Memory B cell (primary cell): Measurements from ENCODE around the gene MS4A7.
A peak's percentile ranks its signal among the peaks of the same experiment; 100 is the strongest.
"Not testable (repeated sequence)": the region's sequence is repeated elsewhere in the genome, so short reads cannot be mapped to it uniquely, and the experiment has no call there.

Source experiments
- ATAC-seq: fragments of 150-1000 bp; cut with Tn5 transposase; 2 replicates; pipeline ENCODE4 v1.10.0; 2021; ENCODE audit warnings: low read depth, mild to moderate bottlenecking, moderate library complexity
- DNase-seq, 2 donors: peaks; one replicate each; pipeline ENCODE4 v3.0.0; 2022; ENCODE audit warnings: low spot score in 2 of 2
- H3K27ac Mint-ChIP-seq: one replicate; pipeline ENCODE4 v1.8.0; 2022; ENCODE audit warnings: mild to moderate bottlenecking, moderate library complexity, mixed read lengths
- H3K27me3 Mint-ChIP-seq: one replicate; pipeline ENCODE4 v1.8.0; 2022; ENCODE audit warnings: mixed read lengths
- H3K36me3 Mint-ChIP-seq: one replicate; pipeline ENCODE4 v1.8.0; 2022; ENCODE audit warnings: mild to moderate bottlenecking, mixed read lengths
- H3K4me1 Mint-ChIP-seq: one replicate; pipeline ENCODE4 v1.8.0; 2022; ENCODE audit warnings: mixed read lengths
- H3K4me3 Mint-ChIP-seq: one replicate; pipeline ENCODE4 v1.8.0; 2022; ENCODE audit warnings: mild to moderate bottlenecking, moderate library complexity, mixed read lengths
- H3K9me3 Mint-ChIP-seq: one replicate; pipeline ENCODE4 v1.8.0; 2022; ENCODE audit warnings: mixed read lengths

MS4A7 gene

DNA sequence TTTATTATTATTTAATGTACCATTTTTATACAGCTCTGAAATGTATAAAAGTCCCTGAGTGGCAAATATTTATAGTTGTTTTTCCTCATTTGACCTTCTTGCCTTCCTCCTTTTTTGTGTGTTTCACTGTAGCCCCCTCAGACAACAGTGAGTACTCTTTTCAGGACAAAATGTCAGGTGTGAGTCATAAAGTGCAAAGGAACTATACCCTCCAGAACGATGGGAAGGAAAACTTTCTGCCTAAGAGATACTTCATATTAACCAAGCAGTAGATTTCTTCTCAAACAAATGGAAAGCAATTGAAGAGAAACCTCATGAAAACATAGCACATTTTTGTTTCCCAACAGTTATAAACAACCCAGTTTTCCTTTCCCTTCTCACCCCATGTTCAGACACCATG, 16.1 kb upstream of the MS4A7 start:
- Mint-ChIP-seq H3K4me3 (no peak overlapping the region), H3K36me3 (peaks cover 7% of the 10 kb centered on the region), H3K27me3 (no peaks in the 10 kb centered on the region), H3K9me3 (peaks cover 1% of the 10 kb centered on the region), H3K27ac (no peak overlapping the region), H3K4me1 (peaks cover 38% of the 10 kb centered on the region)
- ATAC-seq: no peak
- DNase-seq: no peak

DNA sequence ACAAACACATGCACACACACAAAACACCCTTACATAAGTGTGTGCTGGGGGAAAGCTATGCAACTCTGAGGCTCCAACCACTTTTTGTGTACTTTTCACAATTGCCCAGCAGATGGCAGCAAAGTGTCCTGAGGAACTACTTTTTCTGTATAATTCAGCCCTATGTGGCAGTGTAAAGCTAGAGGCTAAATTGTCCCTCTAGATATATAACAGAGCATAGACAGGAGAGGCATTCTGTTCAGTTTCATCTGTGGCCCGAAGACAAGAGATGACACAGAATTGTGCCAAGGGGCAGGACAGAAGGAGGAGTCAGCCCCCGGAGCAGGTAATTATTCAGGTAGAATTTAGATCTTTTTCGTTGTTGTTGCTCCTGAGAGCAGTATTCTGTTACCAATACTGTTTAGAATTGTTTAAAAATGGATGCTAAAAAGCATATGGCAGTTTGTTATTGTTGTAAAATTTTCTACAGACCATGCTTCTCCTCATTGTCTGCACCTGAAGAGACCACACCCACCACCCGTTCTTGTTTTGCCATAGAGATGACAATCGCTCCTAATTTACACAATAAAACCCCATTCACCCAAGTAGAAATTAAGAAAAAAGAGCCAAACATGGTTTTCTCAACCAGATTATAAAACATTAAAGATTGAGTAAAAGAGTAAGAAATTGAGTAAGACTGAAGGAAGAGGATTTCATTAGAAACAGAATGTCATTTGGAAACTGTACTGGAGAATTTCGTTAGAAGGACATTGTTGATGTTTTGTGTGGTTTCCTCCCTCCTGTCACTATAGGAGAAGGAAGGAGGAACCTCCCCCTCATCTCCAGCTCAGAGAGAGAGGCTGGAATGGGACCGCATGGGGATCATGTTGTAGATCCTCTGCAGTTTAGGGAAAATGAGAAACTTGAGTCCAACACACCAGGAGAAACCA, 14.5 kb upstream of the MS4A7 start:
- peak overlapping the region; percentile 87 for H3K4me3 Mint-ChIP-seq

DNA sequence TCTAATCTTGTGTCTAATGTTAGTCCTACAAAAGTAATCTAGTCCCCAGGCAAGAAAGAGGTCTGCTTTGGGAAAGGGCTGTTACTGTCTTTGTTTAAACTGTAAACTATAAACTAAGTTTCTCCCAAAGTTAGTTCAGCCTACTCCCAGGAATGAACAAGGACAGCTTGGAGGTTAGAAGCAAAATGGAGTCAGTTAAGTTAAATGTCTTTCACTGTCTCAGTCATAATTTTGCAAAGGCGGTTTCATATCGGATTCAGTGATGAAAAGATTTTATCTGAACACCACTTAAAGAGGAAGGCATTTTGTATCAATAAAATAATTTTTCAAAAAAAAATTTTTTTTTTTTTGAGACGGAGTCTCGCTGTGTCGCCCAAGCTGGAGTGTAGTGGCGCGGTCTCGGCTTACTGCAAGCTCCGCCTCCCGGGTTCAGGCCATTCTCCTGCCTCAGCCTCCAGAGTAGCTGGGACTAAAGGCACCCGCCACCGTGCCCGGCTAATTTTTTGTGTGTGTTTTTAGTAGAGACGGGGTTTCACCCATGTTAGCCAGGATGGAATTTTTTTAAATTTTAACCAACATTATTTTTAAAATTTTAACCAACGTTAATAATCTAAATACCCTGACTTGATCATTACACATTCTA, 11.9 kb upstream of the MS4A7 start:
- not testable (repeated sequence) for H3K27me3 Mint-ChIP-seq
- peak overlapping the region; percentile 98 for H3K27ac Mint-ChIP-seq

More for the DNA sequence above, 14.5 kb upstream of the MS4A7 start:
- ATAC-seq (peak; percentile 77), DNase-seq (peak; percentile 79 to 82)
- peaks cover 41% of the 10 kb centered on the region for H3K4me1 Mint-ChIP-seq
- H3K36me3 Mint-ChIP-seq: peaks cover 7% of the 10 kb centered on the region
- peaks cover 7% of the 10 kb centered on the region for H3K9me3 Mint-ChIP-seq
- no peaks in the 10 kb centered on the region for H3K27me3 Mint-ChIP-seq
- H3K27ac Mint-ChIP-seq: peak overlapping the region; percentile 98

DNA sequence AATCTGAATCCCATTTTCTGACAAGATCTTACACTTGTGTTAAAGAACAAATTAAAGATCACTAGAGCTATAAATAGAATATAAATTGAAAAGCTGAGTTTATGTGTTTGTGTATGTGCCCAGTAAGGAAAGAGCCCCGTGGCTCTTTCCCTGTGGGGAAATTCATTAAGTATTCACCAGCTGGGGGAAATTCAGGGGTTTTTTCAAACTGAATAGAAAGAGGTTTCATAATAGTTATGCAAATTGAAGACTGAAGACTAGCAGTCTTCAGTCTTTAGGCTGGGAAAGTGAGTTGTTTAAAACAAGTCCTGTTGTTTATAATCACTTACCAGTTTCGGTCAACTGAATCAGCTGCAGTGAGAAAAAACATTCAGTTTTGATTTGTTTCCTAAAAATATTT, 11.3 kb upstream of the MS4A7 start:
- H3K27me3 Mint-ChIP-seq: no peaks in the 10 kb centered on the region
- peak overlapping the region; percentile 57 for H3K4me3 Mint-ChIP-seq
- peaks cover 47% of the 10 kb centered on the region for H3K4me1 Mint-ChIP-seq
- peaks cover 6% of the 10 kb centered on the region for H3K9me3 Mint-ChIP-seq
- ATAC-seq: peak; percentile 77
- DNase-seq: peak in 1 of 2 donors; percentile 69
- H3K36me3 Mint-ChIP-seq: peaks cover 4% of the 10 kb centered on the region
- peak overlapping the region; percentile 96 for H3K27ac Mint-ChIP-seq

More for the DNA sequence above, 11.9 kb upstream of the MS4A7 start:
- DNase-seq, ATAC-seq, H3K36me3 Mint-ChIP-seq, H3K4me3 Mint-ChIP-seq, H3K9me3 Mint-ChIP-seq: not testable (repeated sequence)
- H3K4me1 Mint-ChIP-seq: peaks cover 45% of the 10 kb centered on the region

DNA sequence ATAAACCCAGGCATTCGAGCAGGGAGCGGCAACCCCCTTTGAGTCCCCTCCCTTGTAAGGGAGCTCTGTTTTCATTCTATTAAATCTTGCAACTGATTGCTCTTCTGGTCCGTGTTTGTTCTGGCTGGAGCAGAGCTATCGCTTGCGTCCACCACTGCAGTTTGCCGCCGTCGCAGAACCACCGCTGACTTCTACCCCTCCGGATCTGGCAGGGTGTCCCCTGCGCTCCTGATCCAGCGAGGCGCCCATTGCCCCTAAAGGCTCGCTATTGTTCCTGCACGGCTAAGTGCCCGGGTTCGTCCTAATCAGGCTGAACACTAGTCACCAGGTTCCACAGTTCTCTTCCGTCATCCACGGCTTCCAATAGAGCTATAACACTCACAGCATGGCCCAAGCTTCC, 10.4 kb upstream of the MS4A7 start:
- peak overlapping the region; percentile 57 for H3K4me3 Mint-ChIP-seq
- peaks cover 6% of the 10 kb centered on the region for H3K9me3 Mint-ChIP-seq
- DNase-seq (no peak), ATAC-seq (no peak)
- no peaks in the 10 kb centered on the region for H3K27me3 Mint-ChIP-seq
- peak overlapping the region; percentile 96 for H3K27ac Mint-ChIP-seq
- peaks cover 4% of the 10 kb centered on the region for H3K36me3 Mint-ChIP-seq
- peaks cover 51% of the 10 kb centered on the region for H3K4me1 Mint-ChIP-seq

DNA sequence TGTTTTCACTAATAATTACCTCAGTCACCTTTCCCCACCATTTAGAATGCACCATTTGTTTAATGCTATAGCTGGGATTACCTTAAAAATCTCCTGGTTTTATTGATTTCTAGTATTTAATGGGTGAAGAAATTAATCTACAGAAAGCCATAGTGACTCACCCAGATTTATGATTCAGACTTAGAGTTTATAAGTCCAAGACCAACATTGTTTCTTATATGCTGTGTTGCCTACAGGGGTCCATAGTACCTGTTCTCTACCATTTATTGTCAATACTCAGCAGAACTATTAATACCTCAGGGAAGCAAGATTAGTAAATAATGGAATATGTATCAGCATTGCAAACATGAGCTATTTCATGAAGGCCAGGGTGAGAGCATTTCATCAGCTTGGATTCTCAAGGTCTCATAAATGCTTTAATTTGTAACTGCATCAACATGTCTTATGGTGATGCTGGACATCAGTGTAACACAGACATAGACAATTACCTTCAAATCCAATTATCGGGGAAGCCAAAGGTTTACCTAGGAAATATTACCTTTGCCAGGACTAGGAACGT, 8.0 kb upstream of the MS4A7 start:
- Mint-ChIP-seq H3K36me3 (peaks cover 2% of the 10 kb centered on the region), H3K27me3 (no peaks in the 10 kb centered on the region), H3K4me3 (no peak overlapping the region), H3K9me3 (peaks cover 6% of the 10 kb centered on the region), H3K27ac (no peak overlapping the region), H3K4me1 (peaks cover 36% of the 10 kb centered on the region)
- no peak for DNase-seq
- ATAC-seq: no peak

DNA sequence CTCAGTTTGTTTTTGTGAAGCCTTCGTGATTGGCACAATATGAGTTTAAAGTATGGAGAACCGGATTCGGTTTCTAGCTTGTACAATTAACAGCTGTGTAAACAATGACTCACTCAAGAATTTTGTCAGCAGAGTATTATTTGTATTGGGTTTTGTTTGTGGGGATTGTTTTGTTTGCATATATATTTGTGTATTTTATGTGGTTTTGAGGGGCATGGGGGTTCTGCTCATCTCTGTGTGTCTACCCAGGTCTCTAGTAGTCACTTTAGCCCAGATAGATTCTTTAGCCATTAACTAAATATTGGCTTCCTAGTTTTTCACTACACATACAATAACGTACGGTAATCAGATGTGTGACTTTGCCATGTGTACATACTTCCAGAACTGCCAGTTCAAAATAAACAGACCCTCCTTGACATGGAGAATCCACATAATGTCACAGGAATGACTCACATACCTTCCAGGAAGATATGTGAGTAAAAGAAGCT, 7.5 kb upstream of the MS4A7 start:
- H3K9me3 Mint-ChIP-seq: peaks cover 6% of the 10 kb centered on the region
- no peak overlapping the region for H3K4me3 Mint-ChIP-seq
- no peak for DNase-seq
- peaks cover 38% of the 10 kb centered on the region for H3K4me1 Mint-ChIP-seq
- peaks cover 2% of the 10 kb centered on the region for H3K36me3 Mint-ChIP-seq
- no peak for ATAC-seq
- no peaks in the 10 kb centered on the region for H3K27me3 Mint-ChIP-seq
- H3K27ac Mint-ChIP-seq: no peak overlapping the region

DNA sequence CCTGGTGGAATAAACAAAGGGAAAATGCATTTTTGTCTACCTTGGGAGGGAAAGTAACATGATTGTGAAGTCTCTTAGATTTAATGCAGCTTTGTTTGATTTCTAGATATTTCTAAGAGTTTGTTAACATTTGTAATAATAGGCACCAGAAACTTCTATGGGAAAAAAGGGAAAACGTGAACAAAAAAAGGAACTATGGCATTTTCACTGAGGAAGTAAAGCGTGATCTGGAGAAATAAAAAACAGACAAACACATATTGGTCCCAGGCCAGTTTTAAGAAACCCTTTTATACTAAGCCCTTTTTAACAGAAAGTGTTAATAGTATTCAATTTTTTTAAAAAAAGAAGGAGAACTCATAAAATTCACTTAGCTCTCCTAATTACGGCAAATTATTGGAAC, 6.9 kb upstream of the MS4A7 start:
- Mint-ChIP-seq H3K27ac (no peak overlapping the region), H3K27me3 (no peaks in the 10 kb centered on the region)
- ATAC-seq: no peak

DNA sequence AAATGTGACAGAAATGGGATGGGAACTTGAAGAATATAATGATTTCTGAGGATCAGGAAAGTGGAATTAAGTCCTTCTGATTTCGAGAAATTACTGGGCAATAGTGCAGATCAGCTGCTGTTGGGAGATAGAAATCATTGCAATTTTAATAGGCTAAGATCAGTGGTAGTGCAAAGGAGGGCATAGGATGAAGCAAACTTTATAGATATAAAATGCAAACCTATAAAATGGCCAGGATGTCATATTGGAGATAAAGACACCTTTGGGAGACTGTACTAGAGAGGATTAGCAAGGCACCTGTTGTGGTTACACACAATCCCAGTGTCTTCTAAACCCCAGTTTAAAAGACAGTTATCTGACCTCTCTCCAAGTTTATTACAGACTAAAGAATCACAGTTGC, 6.5 kb upstream of the MS4A7 start:
- H3K4me1 Mint-ChIP-seq: peaks cover 41% of the 10 kb centered on the region
- no peak overlapping the region for H3K4me3 Mint-ChIP-seq
- peaks cover 3% of the 10 kb centered on the region for H3K36me3 Mint-ChIP-seq
- H3K27ac Mint-ChIP-seq: no peak overlapping the region
- ATAC-seq (no peak), DNase-seq (no peak)
- H3K9me3 Mint-ChIP-seq: peaks cover 7% of the 10 kb centered on the region
- no peaks in the 10 kb centered on the region for H3K27me3 Mint-ChIP-seq

More for the DNA sequence above, 6.9 kb upstream of the MS4A7 start:
- H3K9me3 Mint-ChIP-seq: peaks cover 7% of the 10 kb centered on the region
- peaks cover 37% of the 10 kb centered on the region for H3K4me1 Mint-ChIP-seq
- H3K4me3 Mint-ChIP-seq: no peak overlapping the region
- peaks cover 3% of the 10 kb centered on the region for H3K36me3 Mint-ChIP-seq
- DNase-seq: no peak

DNA sequence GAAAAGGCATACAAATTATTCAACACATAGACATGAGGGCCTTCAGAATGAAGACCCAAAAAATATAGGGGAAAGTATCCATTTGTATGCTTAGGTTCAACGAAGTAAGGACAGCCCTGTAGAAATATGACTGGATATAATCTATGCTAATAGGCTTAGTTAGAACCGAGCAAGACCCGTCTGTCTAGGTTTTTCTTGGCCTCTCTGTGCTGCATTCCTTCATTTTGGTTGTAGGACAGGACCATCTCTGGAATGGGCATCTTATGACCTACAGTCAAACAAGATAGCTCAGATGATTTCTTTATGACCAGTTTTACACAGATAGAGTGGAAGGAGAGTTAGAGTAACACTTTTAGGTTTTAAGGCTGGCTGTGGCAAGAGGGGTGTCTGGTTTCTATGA, 5.6 kb upstream of the MS4A7 start:
- Mint-ChIP-seq H3K27me3 (no peaks in the 10 kb centered on the region), H3K9me3 (peaks cover 5% of the 10 kb centered on the region), H3K4me1 (peaks cover 40% of the 10 kb centered on the region), H3K36me3 (peaks cover 3% of the 10 kb centered on the region), H3K27ac (no peak overlapping the region), H3K4me3 (no peak overlapping the region)
- ATAC-seq (no peak), DNase-seq (no peak)

DNA sequence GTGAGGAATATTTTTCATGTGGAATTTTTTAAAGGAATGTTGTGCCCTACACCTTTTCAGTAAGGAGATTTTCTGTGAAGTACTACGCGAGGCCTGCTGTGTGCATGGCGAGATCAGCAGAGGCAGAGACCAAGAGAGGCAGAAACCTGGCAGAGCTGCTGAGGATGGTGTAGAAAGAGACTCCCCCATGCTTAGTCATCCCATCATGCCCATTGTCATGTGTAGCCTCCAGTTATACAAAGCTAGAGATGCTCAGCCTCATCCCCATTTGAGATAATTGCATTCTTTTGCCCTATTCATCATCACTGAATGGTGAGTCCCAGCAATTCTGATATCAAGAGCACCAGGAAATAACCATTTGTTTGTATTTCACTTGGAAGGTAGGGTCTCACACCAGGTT, 3.0 kb upstream of the MS4A7 start:
- H3K27ac Mint-ChIP-seq: no peak overlapping the region
- H3K4me3 Mint-ChIP-seq: no peak overlapping the region
- ATAC-seq: no peak

DNA sequence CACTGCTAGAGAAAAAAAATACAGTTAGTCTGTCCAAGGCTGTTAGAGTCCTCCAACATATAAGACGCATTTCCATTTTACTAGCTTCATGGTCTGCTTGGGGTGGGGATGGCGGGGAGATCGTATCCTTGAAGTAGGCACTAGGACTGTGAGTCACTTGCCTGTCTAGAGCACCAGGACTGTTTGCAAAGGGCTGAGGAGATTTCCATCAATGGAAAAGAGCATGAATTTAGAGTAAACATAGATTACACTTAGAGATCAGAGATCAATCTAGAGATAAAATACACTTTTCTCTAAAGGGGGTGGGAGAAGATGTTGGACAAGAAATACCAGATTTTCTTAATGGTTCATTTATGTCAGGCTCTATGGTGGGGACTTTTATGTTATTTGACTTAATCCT, 1.7 kb upstream of the MS4A7 start:
- peaks cover 54% of the 10 kb centered on the region for H3K4me1 Mint-ChIP-seq
- H3K27me3 Mint-ChIP-seq: no peaks in the 10 kb centered on the region
- H3K9me3 Mint-ChIP-seq: peaks cover 1% of the 10 kb centered on the region
- peaks cover 7% of the 10 kb centered on the region for H3K36me3 Mint-ChIP-seq
- H3K4me3 Mint-ChIP-seq: peak overlapping the region; percentile 1
- no peak for DNase-seq
- ATAC-seq: no peak
- H3K27ac Mint-ChIP-seq: peak overlapping the region; percentile 98

More for the DNA sequence above, 3.0 kb upstream of the MS4A7 start:
- Mint-ChIP-seq H3K9me3 (peaks cover 1% of the 10 kb centered on the region), H3K4me1 (peaks cover 46% of the 10 kb centered on the region), H3K27me3 (no peaks in the 10 kb centered on the region), H3K36me3 (peaks cover 5% of the 10 kb centered on the region)
- DNase-seq: no peak

DNA sequence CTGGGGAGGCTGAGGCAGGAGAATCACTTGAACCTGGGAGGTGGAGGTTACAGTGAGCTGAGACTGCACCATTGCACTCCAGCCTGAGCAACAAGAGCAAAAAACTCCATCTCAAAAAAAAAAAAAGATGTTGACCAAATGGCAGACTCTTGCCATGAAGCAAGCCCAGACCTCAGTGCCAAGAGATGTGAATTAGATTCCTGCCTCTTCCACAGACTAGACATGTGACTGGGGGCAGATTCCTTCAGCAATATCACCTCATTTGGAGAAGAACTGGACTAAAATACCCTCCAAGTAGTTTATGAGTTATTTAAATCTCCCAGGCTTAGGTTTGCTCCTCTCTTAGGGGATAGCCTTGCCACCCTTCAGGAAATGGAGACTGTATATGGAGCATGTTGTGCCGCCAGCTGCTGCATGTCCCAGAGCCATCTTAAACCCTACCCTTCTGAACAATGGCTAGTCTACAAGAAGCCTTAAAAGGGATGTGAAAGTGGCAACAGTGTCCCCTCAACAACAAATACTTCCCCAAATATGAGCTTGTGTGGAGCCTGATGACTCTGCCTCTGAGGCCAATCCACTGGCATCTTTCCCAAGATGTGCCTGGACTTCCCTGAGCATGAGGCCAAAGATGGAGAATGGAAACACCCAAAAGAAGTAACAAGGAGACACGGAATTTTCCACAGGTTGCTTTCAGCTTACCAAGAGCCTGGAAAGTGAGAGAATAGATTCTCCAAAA, 763 bp upstream of the MS4A7 start:
- Mint-ChIP-seq H3K4me3 (peak overlapping the region; percentile 89), H3K27me3 (no peaks in the 10 kb centered on the region), H3K9me3 (peaks cover 1% of the 10 kb centered on the region), H3K4me1 (peaks cover 57% of the 10 kb centered on the region), H3K36me3 (peaks cover 14% of the 10 kb centered on the region), H3K27ac (peak overlapping the region; percentile 98)
- DNase-seq (peak; percentile 52 to 58), ATAC-seq (peak; percentile 80)
